GM12873 (cell line): ENCODE measurements around the gene TCEANC2.

Experiments
- TF ChIP-seq, protein P1 (sequence below): IDR thresholded peaks from 2 replicates; pipeline ENCODE4 v1.5.1; 2012; ENCODE audit warnings: low read depth, mild to moderate bottlenecking, moderate library complexity, low read length, control low read depth; ENCODE audit not compliant: insufficient read depth; ENCODE audit errors: missing control alignments

Gene TCEANC2

DNA sequence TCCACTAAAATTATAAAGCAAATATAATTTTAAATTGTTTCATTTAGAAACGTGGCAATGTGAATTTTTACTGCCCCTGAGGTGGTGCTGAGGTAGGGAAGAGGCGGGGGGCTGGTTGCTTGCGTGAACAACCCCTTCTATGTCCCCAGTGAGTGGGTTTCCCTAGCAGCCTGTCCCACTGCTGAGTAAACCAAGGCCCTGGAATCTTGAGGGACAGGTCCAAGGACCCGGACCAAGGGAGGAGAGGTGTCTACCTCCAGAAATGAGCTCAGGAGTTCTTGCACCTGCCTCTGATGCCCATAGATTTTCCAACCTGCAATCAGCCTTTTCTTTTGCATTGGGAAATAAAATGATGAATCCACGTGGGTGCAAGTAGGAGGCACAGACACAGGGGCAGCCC lies 34.8 kb upstream of the TCEANC2 start:
- TF ChIP-seq, protein P1, sequence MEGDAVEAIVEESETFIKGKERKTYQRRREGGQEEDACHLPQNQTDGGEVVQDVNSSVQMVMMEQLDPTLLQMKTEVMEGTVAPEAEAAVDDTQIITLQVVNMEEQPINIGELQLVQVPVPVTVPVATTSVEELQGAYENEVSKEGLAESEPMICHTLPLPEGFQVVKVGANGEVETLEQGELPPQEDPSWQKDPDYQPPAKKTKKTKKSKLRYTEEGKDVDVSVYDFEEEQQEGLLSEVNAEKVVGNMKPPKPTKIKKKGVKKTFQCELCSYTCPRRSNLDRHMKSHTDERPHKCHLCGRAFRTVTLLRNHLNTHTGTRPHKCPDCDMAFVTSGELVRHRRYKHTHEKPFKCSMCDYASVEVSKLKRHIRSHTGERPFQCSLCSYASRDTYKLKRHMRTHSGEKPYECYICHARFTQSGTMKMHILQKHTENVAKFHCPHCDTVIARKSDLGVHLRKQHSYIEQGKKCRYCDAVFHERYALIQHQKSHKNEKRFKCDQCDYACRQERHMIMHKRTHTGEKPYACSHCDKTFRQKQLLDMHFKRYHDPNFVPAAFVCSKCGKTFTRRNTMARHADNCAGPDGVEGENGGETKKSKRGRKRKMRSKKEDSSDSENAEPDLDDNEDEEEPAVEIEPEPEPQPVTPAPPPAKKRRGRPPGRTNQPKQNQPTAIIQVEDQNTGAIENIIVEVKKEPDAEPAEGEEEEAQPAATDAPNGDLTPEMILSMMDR, result no peak

DNA sequence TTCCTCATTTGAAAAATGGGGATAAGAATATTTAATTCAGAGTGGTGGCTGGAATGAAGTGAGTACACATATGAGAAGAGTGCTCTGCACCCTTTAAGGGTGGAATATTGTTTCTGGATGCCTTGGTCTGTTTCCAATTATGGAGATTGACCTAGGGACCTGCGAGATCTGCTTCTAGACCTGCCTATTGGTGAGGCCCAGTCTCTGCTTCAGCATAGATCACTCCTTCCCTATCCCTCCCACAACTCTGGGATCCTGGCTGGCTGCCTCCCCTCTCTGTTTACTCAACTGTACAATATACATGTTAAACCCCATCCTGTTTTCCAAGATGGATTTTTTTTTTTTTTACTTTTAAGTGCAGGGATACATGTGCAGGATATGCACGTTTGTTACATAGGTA lies 29.1 kb upstream of the TCEANC2 start:
- TF ChIP-seq, protein P1, result no peak

DNA sequence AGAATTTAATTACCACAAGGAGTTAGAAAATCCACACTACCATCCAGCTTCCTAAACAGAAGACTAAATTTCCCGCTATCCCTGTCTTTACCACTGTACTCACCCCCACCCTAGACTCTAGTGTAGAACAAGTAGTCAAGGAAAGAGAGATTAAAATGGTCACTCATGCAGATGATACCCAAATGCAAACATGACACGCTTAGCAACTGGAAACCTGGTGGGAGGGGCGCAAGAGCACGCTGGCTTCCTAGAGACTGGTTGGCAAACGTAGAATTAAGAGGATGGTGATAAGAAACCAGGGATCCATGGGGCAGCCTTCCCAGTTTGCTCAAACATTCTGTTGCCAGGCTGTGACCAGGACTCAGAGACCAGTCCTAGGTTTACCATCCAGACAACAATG lies 25.6 kb upstream of the TCEANC2 start:
- TF ChIP-seq, protein P1, result no peak

DNA sequence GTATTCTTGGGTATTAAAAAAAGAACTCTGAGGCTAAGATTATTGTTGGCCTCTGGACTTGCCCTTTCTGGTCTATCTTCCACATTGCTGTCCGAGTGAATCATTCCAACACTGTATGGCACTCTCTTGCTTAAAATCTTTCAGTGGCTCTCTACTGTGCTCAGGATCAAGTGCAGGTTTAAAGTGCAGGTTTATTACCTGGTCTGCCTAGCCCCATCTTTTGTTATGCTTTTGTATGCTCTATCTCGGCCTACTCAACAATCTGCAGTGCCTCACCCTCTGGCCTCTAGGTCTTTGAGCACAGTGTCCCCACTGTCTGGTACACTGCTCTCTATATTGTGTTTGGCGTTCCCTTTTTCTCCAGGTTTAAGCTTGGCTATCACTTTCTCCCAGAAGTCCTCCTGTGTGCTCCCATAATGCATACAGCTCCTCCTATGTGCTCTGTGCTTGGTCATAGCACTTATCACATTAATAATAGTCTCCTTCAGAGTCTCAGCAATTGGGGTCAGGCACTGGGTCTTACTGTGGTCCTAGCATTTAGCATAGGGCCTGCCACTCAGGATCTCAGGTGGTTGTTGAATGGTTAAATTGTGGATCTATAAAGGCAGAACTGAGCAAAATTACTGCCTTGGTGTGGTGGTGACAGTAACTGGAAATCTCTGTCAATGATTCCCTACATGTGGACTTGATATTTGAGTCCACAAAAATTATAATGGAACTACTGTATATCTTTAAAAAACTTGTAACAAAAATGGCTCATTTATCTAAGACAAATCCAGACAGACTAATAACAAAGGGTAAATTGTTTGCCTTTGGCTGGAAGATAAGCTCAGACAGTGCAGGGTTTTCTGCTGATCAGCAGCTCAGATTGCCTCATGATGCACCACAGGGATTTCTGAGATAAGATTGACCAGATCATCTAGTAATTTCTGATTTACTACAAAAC lies 24.8 kb upstream of the TCEANC2 start:
- TF ChIP-seq, protein P1, result no peak

DNA sequence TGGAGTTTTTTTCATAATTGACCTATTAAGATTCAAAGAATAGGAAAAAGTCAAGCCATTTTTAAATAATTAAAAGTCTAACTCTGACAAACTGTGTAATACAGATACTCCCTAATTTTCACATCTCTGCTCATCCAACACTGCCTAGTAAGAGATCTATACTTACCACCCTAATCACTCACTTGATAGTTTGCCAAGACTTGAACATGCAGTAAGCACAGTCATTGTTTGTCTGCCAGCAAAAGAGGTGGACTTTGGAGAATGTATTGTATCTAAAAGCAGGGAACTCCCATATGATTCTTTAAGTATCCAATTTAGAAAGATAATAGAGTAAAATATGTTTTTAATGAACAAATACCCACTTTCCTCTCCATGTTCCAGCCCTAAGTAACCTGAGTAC lies 15.9 kb upstream of the TCEANC2 start:
- TF ChIP-seq, protein P1, result no peak

DNA sequence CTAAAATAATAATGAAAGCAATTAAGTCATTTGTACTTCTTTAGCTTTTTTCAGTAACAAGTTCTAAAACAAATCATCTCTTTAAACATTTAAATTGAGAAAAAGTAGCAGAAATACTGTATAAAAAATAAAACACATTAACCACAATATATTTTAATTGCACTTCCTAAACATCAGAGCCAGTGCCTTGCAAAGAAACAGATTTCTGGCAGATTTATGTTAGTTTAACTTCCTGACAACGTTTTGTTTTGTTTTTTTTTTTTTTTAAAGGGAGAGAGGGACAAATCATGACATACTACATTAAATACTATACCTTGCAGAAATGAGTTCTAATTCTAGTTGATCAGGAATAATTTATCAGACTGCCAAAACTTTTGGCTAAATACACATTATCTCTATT lies 11.6 kb upstream of the TCEANC2 start:
- TF ChIP-seq, protein P1, result no peak

DNA sequence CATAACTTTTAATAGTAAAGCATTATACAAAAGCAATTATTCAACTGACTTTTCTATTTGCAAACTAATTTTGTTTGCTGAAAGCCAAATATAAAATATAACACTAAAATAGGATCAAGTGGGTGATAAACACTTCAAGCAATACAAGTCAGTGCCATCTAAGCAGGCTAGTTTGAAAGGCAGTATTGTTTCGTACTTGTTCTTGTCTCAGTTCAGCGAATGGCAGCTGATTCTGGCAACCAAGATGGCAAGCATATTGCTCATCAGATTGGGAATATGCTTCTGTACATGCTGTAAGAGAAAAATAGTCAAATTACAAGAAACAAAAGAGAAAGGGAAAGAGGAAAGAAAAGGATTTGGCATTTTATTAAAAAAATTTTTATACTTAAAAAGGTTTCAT lies 7.9 kb upstream of the TCEANC2 start:
- TF ChIP-seq, protein P1, result no peak
